HG03097 (cell line): Measurements from ENCODE around the gene LCN15.
"Not testable (repeated sequence)": the region's sequence is repeated elsewhere in the genome, so short reads cannot be mapped to it uniquely, and the experiment has no call there.

Experiments
- ATAC-seq: cut with Tn5 transposase; IDR thresholded peaks from one replicate; pipeline ENCODE4 v1.9.1; 2021; ENCODE audit not compliant: unreplicated experiment, low FRiP score

Gene LCN15

DNA sequence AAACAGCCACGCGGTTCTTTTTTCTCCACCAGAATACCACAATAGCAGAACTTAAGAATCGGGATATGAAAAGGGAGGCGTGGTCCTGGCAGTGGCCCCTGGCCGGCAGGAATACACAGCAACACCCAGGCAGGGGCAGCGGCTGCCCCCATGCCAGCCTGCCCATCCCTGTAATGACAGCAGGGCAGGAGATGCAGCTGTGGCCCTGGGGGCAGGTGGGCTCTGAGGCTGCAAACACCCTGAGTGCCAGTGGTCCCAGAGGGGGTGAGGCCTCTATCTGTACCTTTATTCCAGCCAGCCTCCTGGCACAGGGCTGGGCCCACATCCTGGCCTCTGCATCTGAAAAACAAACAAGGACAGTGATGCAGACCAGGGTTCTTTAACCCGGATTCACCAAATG lies 39.5 kb downstream of the LCN15 start:
- no peak for ATAC-seq

DNA sequence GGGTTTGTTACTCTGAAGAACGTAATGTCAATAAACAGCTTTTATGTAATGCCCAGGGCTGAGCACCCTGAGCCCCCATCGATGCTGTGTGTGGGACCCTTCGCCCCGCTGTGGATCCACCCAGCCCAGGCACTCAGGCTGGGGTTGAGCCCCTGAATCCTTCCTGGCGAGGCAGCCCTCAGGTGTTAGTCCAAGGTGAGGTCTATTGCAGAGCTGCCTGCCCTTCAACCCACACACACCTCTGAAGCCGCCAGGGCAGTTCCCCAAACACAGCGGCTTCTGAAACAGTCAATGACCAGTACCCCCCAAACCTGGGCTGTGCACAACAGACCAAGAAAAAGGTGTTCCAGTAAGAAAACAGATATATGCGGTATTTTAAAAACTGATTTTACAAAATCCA lies 40.3 kb downstream of the LCN15 start:
- ATAC-seq = no peak

DNA sequence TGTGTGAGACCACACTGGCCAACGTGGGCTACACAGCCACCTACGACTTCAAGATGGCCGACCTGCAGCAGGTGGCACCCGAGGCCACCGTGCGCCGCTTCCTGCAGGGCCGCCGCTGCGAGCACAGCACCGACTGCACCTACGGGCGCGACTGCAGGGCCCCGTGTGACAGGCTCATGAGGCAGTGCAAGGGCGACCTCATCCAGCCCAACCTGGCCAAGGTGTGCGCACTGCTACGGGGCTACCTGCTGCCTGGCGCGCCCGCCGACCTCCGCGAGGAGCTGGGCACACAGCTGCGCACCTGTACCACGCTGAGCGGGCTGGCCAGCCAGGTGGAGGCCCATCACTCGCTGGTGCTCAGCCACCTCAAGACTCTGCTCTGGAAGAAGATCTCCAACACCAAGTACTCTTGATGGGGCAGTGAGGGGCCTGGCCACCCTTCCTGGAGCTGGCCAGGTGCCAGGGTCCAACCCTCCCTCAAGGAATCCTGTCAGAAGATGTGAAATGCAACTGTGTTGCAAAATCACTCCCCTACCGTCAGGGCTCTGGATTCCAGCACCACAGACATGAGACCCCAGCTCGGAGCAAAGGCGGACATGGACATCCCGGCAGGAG lies 40.8 kb downstream of the LCN15 start:
- ATAC-seq = no peak

DNA sequence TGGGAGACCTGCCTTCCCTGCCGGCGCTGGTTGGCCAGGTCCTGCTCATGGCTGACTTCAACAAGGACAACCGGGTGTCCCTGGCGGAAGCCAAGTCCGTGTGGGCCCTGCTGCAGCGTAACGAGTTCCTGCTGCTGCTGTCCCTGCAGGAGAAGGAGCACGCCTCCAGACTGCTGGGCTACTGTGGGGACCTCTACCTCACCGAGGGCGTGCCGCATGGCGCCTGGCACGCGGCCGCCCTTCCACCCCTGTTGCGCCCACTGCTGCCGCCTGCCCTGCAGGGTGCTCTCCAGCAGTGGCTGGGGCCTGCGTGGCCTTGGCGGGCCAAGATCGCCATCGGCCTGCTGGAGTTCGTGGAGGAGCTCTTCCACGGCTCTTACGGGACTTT lies 41.4 kb downstream of the LCN15 start:
- ATAC-seq = no peak

DNA sequence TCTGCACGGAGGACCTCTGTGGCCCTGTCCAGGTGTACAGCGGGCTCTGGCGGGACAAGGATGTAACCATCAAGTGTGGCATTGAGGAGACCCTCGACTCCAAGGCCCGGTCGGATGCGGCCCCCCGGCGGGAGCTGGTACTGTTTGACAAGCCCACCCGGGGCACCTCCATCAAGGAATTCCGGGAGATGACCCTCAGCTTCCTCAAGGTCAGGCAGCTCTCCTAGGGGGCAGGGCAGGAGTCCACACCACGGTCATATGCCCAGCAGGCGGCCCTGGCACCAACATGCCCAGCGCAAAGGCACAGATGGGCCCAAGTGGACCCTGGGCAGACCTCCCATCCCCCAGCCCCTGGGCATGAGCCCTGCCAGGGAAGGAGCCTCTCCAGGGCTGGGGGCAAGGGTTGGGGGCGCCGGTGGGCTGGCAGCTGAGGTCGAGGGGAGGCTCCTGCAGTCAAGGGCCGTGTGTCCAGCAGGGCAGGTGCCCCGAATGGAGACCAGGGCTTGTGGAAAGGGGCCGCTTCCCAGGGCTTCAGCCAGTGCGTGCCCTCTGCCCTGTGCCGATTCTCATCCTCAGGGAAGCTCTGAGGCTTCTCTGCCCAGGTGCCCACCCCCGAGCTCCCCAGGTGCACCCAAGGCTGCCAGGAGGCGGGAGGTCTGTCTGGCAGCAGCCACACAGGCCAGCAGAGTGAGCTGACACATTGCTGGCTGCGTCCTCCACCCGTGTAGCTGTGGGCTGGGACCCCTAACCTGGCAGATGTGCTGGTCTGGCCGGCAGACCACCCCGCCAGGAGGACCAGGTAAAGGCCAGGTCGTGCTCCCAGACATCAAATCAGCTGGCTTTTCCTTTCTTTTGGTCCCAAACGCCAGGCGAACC lies 42.0 kb downstream of the LCN15 start:
- no peak for ATAC-seq

DNA sequence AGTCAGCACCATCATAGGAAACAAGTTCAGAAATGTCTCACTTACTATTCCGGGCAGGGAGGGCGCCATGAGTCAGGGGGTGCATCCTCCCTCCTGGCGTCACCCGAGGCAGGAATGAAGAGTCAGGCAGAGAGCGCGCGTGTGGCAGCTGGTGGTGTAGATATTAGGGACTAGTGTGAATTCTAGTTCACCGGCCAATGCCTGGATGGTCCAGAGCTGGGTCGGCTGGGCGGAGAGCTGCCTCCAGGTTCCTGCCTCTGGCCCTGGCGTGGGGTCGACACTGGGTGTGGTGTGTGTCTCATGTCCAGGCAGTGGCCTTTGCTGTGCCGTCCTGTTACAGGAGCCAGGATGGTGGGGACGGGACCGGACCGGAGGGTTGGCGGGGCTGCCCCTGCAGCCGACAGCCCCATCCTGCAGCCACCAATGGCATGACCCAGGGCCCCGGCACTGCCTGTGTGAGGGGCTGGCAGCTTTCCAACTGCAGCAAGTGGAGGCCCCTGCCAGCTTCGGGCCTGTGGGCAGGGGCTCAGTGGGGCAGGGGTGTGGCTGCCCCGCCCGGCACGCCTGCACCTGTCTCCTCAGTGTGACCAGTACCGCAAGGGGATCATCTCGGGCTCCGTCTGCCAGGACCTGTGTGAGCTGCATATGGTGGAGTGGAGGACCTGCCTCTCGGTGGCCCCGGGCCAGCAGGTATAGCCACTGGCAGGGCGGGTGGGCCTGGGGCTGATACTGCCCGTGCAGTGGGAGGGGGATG lies 42.8 kb downstream of the LCN15 start:
- ATAC-seq = no peak

DNA sequence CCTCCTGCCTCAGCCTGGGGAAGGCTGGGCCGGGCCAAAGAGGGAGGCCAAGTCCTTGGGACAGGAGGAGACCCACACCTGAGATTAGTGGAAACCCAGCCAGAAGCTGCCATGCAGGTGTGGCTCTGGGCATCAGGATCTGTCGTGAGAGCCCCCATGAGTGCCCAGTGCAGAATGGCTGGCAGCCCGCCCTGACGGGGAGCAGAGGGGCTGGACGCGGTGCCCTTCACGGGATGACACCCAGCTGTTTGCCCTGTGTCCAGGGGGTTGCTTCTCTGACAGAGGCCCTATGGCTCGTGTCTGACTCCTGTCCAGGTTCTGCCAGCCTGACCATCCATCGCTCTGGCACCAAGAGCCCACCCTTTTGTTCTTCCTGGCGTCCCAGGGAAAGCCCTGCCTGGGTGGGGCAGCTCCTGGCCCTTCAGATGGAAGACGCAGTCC lies 43.4 kb downstream of the LCN15 start:
- no peak for ATAC-seq

DNA sequence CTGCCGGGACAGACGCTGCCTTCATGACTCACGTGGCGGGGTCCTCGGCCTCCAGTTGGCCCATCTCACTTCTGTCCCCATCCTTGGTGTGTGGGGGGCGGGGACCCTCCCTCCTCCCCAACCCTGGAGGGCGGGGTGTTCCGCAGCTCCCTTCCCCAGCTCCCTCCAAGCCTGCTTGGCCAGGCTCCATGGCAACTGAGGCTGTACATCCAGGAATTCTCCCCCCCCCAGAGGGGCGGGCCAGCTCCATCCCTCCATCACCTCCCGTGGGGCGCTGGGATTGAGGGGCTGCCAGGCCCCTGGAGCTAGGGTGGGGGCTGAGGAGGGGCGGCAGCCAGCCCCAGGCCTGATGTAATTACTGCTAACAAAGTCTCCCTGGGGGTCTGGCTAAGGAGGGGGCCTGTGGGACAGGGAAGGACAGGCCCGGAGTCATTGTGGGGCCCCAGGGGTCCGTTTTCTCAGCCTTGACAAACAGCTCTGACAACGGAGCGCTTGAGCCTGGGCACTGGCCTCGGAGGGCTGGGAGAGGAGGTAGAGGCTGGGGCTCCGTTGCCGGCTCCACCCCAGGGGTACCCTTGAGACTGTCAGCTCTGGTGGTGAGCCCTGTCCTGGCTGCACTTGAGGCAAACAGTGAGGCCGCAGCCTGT lies 43.9 kb downstream of the LCN15 start:
- ATAC-seq = no peak

DNA sequence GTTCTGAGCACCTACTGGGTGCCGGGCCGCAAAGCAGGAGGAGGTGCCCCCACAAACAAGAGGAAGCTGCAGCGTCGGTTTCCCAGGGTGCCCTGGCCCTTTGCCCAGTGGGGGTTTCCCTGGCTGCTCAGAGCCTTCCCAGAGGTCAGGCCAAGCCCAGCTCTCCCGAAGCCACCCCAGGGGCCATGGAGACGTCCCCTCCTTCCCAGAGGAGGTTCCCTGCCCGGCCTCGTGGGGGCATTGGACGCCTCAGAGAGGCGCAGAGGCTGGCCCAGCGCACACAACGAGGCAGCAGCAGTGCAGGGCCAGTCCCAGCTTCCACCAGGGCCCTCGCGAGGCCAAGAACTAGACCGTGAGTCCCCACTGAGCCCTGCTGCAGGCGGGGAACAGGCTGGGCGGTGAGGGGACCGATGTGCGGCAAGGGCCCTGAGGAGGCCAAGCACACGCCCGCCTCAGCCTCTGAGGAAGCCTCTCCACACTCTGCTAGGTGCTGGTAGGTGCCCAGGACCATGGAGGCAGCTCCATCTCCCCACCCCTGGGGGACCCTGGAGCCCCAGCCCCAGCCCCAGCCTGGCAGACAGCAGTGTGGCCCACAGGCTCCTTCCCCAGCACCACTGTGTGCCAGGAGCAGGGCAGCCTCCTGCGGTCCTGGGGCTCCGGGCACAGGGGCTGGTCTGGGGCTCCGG lies 45.0 kb downstream of the LCN15 start:
- no peak for ATAC-seq

DNA sequence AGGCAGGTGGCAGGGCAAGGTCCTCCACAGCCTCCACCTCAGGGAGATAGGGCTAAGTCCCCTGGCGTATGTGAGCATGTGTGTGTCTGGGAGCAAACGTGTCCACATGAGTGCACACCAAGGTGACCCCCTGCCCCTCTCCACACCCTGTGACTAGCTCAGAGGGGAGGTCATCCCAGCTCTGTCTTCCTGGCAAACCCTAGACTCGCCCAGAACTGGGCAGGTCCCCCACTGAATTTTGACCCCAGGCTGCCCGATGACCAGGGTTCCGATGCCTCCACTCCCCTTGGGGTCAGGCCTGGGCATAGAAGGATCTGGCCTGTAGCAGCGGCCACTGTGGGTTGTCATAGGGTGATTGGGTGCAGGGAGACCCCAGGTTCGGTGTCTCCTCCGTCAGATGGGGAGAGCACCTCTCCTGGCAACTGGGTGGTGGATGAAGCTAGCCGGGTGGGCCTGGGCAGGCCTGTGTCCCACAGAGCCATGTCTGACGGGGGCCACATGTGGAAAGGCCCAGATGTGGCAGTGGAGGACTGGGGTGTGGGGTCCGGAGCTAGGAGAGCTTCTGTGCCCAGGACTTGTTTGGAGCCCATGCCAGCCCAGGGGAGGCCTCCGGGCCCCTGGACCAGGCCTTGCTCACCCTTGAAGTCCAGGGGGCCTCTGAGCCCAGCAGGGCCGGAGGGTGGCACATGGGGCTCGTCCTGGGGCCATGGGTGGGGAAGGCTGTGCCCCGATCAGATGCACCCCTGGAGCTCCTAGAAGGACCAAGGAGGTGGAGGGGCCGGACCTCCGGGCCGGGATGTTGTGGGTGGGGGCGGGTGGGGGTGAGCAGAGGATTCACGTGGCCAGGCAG lies 45.7 kb downstream of the LCN15 start:
- no peak for ATAC-seq

DNA sequence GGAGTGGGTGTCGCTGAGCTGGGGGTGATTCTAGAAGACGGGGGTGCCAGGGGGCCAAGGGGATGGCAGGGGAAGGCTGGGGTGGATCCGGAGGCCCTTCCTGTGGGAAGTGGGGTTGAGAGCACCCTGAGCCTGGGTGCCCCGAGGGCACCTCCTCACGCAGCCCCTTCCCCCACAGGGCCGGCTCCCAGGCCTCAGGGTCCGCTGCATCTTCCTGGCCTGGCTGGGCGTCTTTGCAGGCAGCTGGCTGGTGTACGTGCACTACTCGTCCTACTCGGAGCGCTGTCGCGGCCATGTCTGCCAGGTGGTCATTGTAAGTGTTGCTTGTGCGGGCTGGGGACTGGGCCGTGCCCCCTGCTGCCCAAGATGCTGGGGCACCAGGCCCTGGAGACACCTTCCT lies 46.9 kb downstream of the LCN15 start:
- ATAC-seq = no peak

DNA sequence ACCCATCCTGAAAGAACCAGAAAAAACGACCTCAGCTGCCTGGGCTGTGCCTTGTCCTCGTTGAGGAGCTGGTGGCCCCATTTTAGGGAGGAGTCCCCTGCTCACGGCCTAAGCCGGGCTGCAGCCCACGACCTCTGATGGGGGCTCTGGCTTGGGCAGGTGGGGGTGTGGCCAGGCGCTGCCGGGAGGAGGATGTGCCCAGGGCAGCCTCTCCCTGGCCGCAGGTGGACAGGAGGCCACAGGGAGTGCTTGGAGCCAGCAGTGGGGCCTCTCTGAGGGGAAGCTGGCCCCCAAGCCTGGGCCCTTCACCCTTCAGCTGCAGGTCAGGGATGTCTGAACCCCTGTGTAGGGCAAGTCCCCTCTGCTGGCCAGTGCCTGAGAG lies 49.4 kb downstream of the LCN15 start:
- no peak for ATAC-seq

DNA sequence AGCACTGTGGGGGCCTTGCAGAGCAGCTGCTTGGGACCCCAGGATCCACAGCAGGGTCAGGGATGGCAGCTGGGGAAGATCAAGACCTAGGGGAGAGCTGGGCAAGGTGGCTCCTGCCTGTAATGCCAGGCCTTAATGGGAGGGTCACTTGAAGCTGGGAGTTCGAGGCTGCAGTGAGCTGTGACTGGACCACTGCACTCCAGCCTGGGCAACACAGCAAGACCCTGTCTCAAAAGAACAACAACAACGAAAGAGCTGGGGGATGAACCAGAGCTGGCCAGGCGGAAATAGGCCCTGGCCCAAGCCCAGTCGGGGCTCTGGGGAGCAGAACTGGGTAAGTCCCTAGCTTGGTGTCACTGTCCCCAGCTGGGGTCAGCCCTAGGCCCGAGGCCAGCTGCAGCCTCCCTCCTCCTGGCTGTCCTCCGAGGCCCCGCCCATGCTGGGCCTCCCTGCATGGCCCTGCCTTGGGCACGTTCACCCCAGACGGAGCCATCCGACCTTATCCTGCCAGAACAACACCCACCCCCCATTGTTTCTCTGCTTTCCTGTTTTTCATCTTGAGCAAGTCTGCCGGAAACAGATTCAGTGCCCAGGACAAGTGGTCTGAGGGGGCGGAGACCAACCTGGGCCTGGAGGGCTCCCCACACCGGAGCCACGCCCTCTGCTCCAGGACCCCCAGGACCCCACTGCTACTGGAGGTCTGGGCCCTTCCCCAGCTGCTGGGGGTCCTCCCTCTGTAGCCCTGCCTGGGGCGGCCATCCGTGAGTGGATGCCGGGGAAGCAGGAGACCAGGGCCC lies 50.0 kb downstream of the LCN15 start:
- no peak for ATAC-seq

DNA sequence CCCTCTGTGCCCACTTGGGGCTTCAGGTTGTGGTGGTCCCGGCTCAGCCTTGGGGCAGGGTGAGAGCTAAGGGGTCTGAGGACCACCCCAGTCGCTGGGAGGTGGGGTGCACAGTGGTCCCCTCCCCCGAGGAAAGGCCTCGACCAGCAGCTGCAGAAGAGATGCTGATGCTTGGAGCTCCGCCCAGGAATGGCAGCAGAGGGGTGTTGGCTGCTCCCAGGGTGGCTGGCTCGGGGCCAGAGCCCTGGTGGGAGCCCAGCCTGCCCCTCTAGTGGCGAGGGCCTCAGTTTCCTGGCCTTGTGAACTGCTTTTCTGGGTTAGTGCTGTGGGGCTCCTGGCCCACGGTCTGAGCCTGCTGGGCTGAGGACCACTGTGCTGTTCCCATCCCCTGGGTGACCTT lies 50.8 kb downstream of the LCN15 start:
- ATAC-seq = no peak

DNA sequence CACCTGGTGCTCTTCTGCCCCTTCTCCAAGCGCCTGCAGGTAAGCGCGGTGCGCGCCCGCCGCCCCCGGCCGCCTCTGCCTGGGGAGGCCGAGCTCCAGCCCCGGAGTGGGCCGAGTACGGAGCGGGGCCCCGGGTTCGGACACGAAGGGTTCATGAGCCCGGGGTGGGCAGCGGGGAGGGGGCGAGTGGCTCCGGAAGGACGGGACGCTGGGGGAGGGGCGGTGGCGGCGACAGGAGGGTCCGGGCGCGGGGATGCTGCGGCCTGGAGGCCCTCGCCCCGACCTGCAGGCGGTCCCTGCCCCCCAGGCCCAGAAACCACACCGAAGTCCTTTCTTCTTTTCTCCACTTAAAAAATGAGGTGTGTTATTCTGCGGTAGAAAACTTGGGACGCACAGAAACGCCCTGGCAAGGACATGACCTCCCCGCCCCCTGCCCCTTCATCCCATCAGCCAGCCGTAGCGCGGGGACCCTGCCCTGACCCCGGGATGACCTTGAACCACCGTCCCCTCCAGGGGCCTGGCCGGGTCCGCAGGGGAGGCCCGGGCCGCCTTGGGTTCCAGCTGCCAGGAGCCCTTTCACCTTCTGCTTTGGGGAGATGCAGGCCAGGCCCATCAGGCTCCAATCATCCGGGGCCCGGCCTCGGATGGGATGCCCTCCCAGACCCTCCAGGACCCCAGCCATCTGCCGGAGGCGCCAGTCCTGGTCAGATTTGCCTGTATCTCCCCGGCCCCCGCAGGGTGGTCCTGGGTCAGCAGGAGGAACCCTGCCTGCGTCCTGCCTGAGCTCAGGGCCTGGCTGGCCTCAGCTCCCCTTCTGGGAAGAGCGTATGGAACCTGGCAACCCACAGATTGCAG lies 51.4 kb downstream of the LCN15 start:
- no peak for ATAC-seq

DNA sequence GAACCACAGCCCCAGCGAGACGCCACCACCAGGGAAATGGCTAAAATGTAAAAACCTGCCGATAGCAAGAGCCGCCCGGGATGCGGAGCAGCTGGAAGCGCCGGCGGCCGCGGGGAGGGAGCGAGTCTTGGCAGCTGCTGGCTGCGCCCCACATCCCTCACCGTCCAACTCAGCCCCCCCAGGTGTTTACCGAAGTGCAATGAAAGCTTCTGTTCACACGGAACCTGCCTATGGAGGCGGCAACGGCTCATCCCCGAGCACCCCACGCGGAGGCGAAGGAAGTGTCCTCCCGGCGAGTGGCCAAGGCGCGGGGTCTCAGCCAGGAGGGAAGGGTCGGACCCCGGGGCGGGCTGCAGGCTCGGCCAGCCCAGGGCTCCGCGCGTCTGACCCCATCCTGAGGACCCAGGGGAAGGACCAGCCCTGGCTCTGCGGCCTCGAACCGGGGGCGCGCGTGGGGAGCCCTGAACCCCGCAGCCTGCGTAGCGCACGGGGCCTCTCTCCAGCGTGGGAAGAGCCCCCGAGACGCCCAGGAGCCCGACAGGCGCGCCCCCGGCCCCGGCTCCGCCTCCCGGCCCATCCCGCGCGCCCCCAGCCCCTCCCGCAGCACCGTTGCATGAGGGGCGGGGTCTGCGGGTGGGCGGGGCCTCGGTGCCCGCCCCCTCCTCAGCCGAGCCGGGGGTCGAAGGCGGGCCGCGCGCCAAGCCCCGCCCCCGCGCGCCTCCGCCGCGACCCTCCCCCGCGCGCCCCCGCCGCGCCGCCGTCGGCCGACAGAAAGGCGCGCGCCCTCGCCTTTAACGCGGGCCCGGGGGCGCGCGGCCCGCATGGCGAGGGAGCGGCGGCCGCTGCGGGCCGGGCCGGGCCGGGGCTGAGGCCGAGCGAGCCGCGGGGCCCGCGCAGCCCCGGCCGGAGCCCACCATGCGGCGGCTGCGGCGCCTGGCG lies 52.3 kb downstream of the LCN15 start, which contains the start of gene DIPK1B:
Gene DIPK1B (plus strand): TSS at position 822 of the 939 bp plus-strand sequence. CDS start 94 bp downstream, at position 916.
- ATAC-seq = no peak

DNA sequence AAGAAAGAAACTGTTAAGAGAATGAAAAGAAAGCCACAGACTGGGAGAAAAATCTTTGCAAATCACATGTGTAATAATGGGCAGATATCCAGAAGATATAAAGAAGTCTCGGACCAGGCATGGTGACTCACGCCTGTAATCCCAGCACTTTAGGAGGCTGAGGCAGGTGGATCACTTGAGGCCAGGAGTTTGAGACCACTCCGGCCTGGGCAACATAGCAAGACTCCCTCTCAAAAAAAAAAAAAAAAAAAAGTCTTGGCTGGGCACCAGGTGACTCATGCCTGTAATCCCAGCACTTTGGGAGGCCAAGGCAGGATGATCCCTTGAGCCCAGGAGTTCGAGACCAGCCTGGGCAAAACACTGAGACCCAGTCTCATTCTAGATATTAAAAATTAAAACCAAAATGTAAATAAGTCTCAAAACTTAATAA lies 53.1 kb downstream of the LCN15 start:
- not testable (repeated sequence) for ATAC-seq
